Thymus (tissue), 11 donors: ENCODE measurements around the gene RAD17. TPM values are rescaled to one million over a fixed set of nuclear protein-coding genes. Genes with fewer than 3 reads are reported as not detected.
A peak's percentile ranks its signal among the peaks of the same experiment; 100 is the strongest.
"Not testable (repeated sequence)": the region's sequence is repeated elsewhere in the genome, so short reads cannot be mapped to it uniquely, and the experiment has no call there.

Experiments
- DNase-seq, 9 donors: peaks; one replicate each; pipeline ENCODE4 v3.0.0-alpha.2; 2013; ENCODE audit warnings: low spot score in 9 of 9, low read depth in 6 of 9, missing footprints in 1 of 9
- H3K27ac ChIP-seq, 2 donors: one replicate each; pipeline ENCODE4 v1.5.1; 2013; ENCODE audit warnings: control low read depth in 1 of 2, low read depth in 1 of 2, low read length in 1 of 2, mild to moderate bottlenecking in 1 of 2, moderate library complexity in 1 of 2
- H3K27me3 ChIP-seq, 2 donors: one replicate each; pipeline ENCODE4 v1.5.1; 2013; ENCODE audit warnings: low read length in 1 of 2; ENCODE audit not compliant: control insufficient read depth in 2 of 2, insufficient read depth in 1 of 2
- H3K36me3 ChIP-seq, 2 donors: one replicate each; pipeline ENCODE4 v1.5.1; 2013; ENCODE audit warnings: low read length in 1 of 2, mild to moderate bottlenecking in 1 of 2, moderate library complexity in 1 of 2; ENCODE audit not compliant: control insufficient read depth in 2 of 2, insufficient read depth in 2 of 2
- H3K4me1 ChIP-seq, 2 donors: one replicate each; pipeline ENCODE4 v1.5.1; 2013; ENCODE audit warnings: low read length in 2 of 2; ENCODE audit not compliant: control insufficient read depth in 2 of 2, insufficient read depth in 2 of 2
- H3K4me3 ChIP-seq, 2 donors: one replicate each; pipeline ENCODE4 v1.5.1; 2013; ENCODE audit warnings: low read length in 2 of 2, control low read depth in 1 of 2, mild to moderate bottlenecking in 1 of 2
- H3K9me3 ChIP-seq, 2 donors: one replicate each; pipeline ENCODE4 v1.5.1; 2013; ENCODE audit warnings: low read length in 1 of 2, mild to moderate bottlenecking in 1 of 2; ENCODE audit not compliant: control insufficient read depth in 2 of 2, insufficient read depth in 1 of 2
- WGBS: extraction: QIAGEN DNeasy Blood & Tissue Kit; methylation state at CpG from one replicate; pipeline ENCODE4 v1.1.7; 2013; 5-methylcytosine and 5-hydroxymethylcytosine counted together
- polyA plus RNA-seq: library from polyadenylated mRNA; stranded (reverse); fragments of 200-250 nt; gene quantifications from one replicate; pipeline ENCODE4 v1.2.3, GENCODE V29; 2013
- total RNA-seq: library from RNA; stranded (reverse); fragments of 120-200 nt; gene quantifications from one replicate; pipeline ENCODE4 v1.2.4, GENCODE V29; 2013
- donor health status: healthy.

RAD17 gene
- total and polyA plus RNA-seq, 2 donors, result 23.8 to 28.3 TPM

DNA sequence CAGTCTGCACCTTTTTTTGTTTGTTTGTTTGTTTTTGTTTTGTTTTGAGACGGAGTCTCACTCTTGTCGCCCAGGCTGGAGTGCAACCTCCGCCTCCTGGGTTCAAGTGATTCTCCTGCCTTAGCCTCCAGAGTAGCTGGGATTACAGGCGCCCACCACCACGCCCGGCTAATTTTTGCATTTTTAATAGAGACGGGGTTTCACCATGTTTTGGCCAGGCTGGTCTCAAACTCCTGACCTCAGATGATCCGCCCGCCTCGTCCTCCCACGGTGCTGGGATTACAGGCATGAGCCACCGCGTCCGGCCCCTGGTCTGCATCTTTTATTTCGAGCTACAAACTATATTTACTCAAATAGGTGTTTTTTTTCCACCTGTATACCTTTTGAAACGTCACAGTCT is 717 bp downstream of the RAD17 start:
- DNase-seq, H3K9me3 ChIP-seq, H3K27ac ChIP-seq, H3K27me3 ChIP-seq: not testable (repeated sequence)
- WGBS, result 5% methylated on average over 16 of the region's 16 CpGs
- H3K36me3 ChIP-seq, result peaks cover 3 to 29% of the 10 kb centered on the region in 2 donors
- peaks cover 6 to 10% of the 10 kb centered on the region in 2 donors for H3K4me1 ChIP-seq
- H3K4me3 ChIP-seq, result peak overlapping the region; percentile 95 to 98

DNA sequence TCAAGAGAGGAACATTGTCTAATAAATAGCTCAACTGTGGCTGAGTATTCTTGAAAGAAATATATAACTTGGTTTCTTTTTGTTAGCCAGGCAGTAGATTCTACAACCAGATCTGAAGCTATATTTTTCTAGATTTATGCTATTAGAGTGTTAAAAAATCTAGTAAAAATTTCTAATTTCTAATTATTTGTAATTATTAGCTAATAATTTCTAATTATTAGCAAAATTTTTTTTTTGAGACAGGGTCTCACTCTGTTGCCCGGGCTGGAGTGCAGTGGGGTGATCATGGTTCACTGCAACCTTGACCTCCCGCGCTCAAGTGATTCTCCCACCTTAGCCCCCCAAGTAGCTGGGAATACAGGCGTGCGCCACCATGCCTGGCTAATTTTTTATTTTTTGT is 2.8 kb downstream of the RAD17 start:
- 97% methylated on average over 5 of the region's 5 CpGs for WGBS
- no peaks in the 10 kb centered on the region for H3K27me3 ChIP-seq
- H3K9me3 ChIP-seq, result no peaks in the 10 kb centered on the region
- peaks cover 6 to 10% of the 10 kb centered on the region in 2 donors for H3K4me1 ChIP-seq
- peaks cover 4 to 23% of the 10 kb centered on the region in 2 donors for H3K36me3 ChIP-seq
- H3K27ac ChIP-seq, result no peak overlapping the region
- H3K4me3 ChIP-seq, result no peak overlapping the region
- DNase-seq, result no peak

DNA sequence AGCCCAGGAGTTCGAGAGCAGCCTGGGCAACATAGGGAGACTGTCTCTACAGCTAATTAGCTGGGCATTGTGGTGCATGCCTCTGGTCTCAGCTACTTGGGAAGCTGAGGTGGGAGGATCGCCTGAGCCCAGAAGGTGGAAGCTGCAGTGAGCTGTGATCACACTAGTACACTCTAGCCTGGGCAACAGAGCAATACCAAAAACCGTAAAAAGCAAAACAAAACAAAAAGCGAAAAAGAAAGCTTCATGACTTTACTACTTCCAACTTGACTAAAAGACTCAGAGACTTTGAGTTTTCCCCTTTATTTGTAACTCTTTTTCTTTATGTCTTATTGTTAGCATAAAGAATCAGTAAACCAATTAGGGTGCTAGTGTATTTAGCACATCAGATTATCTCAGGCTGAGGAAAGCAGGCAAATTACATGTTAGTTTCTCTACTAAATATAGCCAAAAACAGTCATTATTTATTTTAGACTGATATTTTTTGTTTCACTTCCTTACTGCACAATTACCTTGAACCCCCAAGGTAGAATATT is 5.4 kb downstream of the RAD17 start:
- no peak overlapping the region for H3K27ac ChIP-seq

DNA sequence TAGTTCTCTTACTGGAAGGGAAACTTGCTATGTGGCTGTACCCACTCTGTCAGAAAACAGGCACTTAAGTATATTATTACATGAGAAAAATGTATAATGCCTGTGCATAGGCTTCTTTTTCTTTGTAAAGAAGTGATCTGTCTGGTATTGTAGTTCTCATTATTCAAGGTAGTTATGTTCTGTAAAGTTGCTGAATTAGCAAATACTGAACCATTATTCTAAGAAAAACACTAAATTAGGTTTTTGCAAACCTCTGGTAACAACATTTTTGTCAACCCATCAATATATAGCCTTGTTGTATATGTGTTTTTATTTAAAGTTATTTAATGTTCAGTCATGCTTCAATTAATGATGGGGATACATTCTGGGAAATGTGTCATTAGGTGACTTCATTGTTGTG is 8.8 kb downstream of the RAD17 start:
- Histone ChIP-seq H3K9me3 (no peaks in the 10 kb centered on the region), H3K27me3 (no peaks in the 10 kb centered on the region), H3K4me3 (no peak overlapping the region), H3K4me1 (no peaks in the 10 kb centered on the region), H3K27ac (no peak overlapping the region), H3K36me3 (peaks cover 8 to 38% of the 10 kb centered on the region in 2 donors)
- DNase-seq, result no peak

More for the DNA sequence above, 5.4 kb downstream of the RAD17 start:
- Histone ChIP-seq H3K4me1 (peaks cover 0 to 4% of the 10 kb centered on the region in 2 donors), H3K36me3 (peaks cover 4 to 21% of the 10 kb centered on the region in 2 donors), H3K27me3 (no peaks in the 10 kb centered on the region), H3K4me3 (no peak overlapping the region), H3K9me3 (no peaks in the 10 kb centered on the region)
- 96% methylated on average over 4 of the region's 4 CpGs for WGBS
- no peak for DNase-seq

DNA sequence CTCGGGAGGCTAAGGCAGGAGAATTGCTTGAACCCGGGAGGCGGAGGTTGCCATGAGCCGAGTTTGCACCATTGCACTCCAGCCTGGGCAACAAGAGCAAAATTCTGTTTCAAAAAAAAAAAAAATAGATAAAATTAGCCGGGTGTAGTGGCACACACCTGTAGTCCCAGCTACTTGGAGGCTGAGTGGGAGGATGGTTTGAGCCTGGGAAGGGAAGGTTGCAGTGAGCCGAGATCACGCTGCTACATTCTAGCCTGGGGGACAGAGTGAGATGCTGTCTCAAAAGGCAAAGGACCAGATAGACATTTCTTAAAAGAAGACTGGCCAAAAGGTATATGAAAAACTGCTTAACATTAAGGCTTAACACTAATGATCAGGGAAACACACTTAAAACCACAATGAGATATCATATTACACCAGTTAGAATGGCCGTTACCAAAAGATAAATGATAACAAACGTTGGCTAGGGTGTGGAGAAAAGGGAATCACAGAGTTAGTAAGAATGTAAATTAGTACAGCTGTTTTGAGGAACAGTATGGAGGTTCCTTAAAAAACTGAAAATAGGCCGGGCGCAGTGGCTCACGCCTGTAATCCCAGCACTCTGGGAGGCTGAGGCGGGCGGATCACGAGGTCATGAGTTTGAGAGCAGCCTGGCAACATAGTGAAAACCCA is 35.2 kb downstream of the RAD17 start:
- 97% methylated on average over 15 of the region's 15 CpGs for WGBS
- Histone ChIP-seq H3K27ac (no peak overlapping the region), H3K36me3 (peaks cover 13 to 31% of the 10 kb centered on the region in 2 donors), H3K9me3 (peaks cover 0 to 3% of the 10 kb centered on the region in 2 donors), H3K4me1 (no peaks in the 10 kb centered on the region), H3K27me3 (no peaks in the 10 kb centered on the region), H3K4me3 (no peak overlapping the region)
- no peak for DNase-seq

DNA sequence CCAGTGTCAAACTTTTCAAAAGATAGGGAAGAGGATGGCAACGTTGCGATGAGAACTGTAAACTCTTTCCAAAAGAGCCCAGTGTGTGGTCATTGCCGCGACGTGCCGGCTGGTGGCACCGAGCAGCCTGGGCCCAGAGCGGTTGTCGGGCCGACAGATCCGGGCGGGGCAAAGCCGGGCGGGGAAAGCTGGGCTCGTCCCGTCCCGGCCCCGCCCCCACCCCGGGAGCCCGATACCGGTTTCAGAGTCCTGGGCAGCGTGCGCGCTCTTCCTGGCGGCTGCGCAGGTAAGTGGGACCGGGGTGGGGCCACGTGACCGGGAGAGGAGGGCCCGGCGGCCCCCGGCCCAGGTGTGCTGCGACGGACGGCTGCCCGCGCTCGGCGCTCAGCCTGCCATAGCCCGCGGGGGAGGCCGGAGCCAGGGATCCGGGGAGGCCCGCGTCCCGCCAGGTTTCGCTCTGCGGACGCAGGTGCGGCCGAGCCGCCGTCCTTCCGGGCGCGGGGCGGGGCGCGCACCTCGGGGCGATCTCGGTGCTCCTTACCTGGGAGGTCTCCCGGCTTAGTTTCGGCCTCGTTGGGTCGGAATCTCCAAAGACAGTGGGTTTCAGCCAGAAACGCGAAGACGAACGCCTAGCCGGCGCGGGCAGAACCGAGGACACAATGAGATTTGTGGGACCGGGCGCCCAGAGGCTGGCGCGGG is 45.4 kb downstream of the RAD17 start, which contains the start of gene MARVELD2:
Gene MARVELD2 (plus strand): TSS at position 232 of the 699 bp plus-strand sequence. CDS start 4,270 bp downstream, outside the sequence.
- Histone ChIP-seq H3K4me3 (peak within 1 kb of the TSS; percentile 21 to 59), H3K36me3 (peaks cover 4% of the 10 kb centered on the region in 2 donors), H3K4me1 (peaks cover 4 to 6% of the 10 kb centered on the region in 2 donors), H3K27me3 (peaks cover 0 to 13% of the 10 kb centered on the region in 2 donors), H3K9me3 (no peaks in the 10 kb centered on the region), H3K27ac (peak within 1 kb of the TSS in 1 of 2 donors; percentile 25)
- 10% methylated on average over 78 of the region's 78 CpGs for WGBS
- DNase-seq, result peak in 4 of 9 donors; percentile 5 to 31 (median 14)

DNA sequence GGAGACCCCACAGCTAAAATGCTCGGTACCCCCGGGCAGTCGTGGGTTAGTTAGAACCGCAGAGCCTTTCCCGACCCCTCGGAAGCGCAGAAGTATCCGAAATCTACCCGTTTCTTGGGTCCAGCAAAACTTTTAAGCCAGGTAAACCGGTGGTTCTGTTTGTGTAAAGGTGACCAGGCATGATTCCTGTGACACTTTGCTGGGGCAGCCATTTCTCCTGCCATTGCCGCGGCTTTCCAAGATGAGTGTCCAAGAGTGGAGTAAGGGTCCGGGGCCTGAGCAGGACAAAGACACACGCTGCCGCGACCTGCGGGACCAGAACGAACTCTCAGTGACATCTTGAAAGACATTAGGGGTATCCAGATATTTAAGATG is 46.0 kb downstream of the RAD17 start:
- 57% methylated on average over 18 of the region's 18 CpGs for WGBS
- H3K4me3 ChIP-seq, result peak overlapping the region; percentile 21 to 59
- no peaks in the 10 kb centered on the region for H3K9me3 ChIP-seq
- H3K36me3 ChIP-seq, result peaks cover 4% of the 10 kb centered on the region in 2 donors
- peaks cover 0 to 13% of the 10 kb centered on the region in 2 donors for H3K27me3 ChIP-seq
- no peak for DNase-seq
- peaks cover 4 to 6% of the 10 kb centered on the region in 2 donors for H3K4me1 ChIP-seq
- peak overlapping the region in 1 of 2 donors; percentile 25 for H3K27ac ChIP-seq

DNA sequence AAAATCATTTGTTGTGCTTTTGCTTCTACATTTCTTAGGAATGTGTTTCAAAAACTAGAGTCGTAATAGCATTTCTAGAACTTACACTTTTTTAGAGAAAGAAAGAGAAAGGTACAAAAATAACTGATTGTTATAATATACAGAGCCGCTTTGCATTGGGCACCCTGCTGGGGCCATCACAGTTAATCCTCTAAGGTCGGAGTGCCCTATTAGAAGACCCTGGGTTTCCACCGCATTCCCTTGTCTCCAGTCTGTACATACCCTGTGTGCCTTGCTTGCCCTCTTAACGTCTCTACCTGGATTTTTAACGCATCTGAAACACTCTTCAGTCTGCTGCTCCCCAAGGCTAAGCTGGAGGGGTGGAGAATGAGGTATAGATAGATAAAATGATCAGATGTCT is 46.6 kb downstream of the RAD17 start:
- no peak overlapping the region for H3K27ac ChIP-seq
- no peaks in the 10 kb centered on the region for H3K9me3 ChIP-seq
- H3K4me3 ChIP-seq, result no peak overlapping the region
- H3K27me3 ChIP-seq, result peaks cover 0 to 13% of the 10 kb centered on the region in 2 donors
- H3K36me3 ChIP-seq, result peaks cover 4% of the 10 kb centered on the region in 2 donors
- no peak for DNase-seq
- WGBS, result 98% methylated on average over 6 of the region's 6 CpGs
- peaks cover 4 to 6% of the 10 kb centered on the region in 2 donors for H3K4me1 ChIP-seq

DNA sequence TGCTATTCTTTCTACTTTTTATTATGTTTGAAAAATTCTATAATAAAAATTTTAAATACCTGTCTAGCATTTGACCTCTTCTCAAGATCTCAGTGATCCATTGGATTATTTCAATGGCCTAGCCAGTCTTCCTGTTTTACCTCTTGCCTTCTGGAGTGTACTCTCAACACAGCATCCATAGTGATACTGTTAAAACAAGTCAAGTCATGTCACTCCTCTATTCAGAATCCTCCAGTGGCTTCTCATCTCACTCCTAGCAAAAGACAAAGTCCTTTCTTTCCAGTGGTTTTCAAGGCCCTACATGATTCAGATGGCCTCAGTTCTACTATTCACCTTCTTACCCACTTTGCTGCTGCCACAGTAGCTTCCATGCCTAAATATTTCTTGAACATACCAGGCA is 47.1 kb downstream of the RAD17 start:
- no peak overlapping the region for H3K27ac ChIP-seq
- H3K9me3 ChIP-seq, result no peaks in the 10 kb centered on the region
- DNase-seq, result no peak
- H3K4me3 ChIP-seq, result no peak overlapping the region
- H3K36me3 ChIP-seq, result peaks cover 0 to 1% of the 10 kb centered on the region in 2 donors
- H3K4me1 ChIP-seq, result peaks cover 4 to 6% of the 10 kb centered on the region in 2 donors
- H3K27me3 ChIP-seq, result peaks cover 0 to 13% of the 10 kb centered on the region in 2 donors
